Endothelial cell (in vitro differentiated cells): ENCODE results near the gene DPP8. TPM values are rescaled to one million over a fixed set of nuclear protein-coding genes. Genes with fewer than 3 reads are reported as not detected.

Source experiments
- DNase-seq: peaks from one replicate; pipeline ENCODE4 v3.0.0; 2021; ENCODE audit warnings: low spot score
- H3K27ac Mint-ChIP-seq: one replicate; pipeline ENCODE4 v1.8.0; 2021; ENCODE audit warnings: mixed read lengths, inconsistent platforms; ENCODE audit not compliant: unreplicated experiment
- H3K27me3 Mint-ChIP-seq: one replicate; pipeline ENCODE4 v1.8.0; 2021; ENCODE audit warnings: mild to moderate bottlenecking, moderate library complexity, mixed read lengths, inconsistent platforms; ENCODE audit not compliant: unreplicated experiment
- H3K36me3 Mint-ChIP-seq: one replicate; pipeline ENCODE4 v1.8.0; 2021; ENCODE audit warnings: mild to moderate bottlenecking, low read depth, mixed read lengths, inconsistent platforms; ENCODE audit not compliant: unreplicated experiment
- H3K4me1 Mint-ChIP-seq: one replicate; pipeline ENCODE4 v1.8.0; 2021; ENCODE audit warnings: mild to moderate bottlenecking, mixed read lengths, inconsistent platforms; ENCODE audit not compliant: unreplicated experiment
- H3K4me3 Mint-ChIP-seq: one replicate; pipeline ENCODE4 v1.8.0; 2021; ENCODE audit warnings: mild to moderate bottlenecking, mixed read lengths, inconsistent platforms; ENCODE audit not compliant: unreplicated experiment
- H3K9me3 Mint-ChIP-seq: one replicate; pipeline ENCODE4 v1.8.0; 2021; ENCODE audit warnings: mixed read lengths, inconsistent platforms; ENCODE audit not compliant: unreplicated experiment
- total RNA-seq: library from RNA; stranded (reverse); fragmentation: NEBNext Ultra II Directional; extraction: Animal tissue kit (Norgen Biotek cat#: 25700); gene quantifications from one replicate; pipeline ENCODE4 v1.2.1, GENCODE V29; 2021; ENCODE audit not compliant: unreplicated experiment
- TF ChIP-seq, protein P1 (sequence below): fragments of 200-600 bp; sonication (generic); IDR thresholded peaks from one replicate; pipeline ENCODE4 v1.5.0; 2021; ENCODE audit warnings: antibody characterized with exemption; ENCODE audit not compliant: unreplicated experiment

DPP8 gene
- total RNA-seq, 1 donor from 2014 or later: 36.6 TPM

DNA sequence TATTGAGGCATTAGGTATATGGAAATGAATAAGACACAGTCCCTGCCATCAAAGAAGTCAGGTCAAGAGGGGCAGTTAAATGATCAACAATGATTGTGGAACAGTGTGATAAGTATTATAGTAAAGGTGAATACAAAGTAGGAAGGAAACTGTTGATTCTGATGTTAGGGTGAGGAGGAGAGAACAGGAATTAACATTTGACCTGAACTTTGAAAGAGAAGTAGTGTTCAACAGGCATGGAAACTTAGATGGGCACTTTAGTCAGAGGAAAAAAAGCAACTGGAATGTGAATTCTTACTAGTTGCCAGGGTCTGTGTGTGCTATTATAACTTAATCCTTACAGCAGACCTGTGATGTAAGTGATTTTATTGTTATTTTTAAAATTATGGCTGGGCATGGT lies 30.4 kb upstream of the DPP8 start:
- DNase-seq: no peak
- Mint-ChIP-seq H3K36me3 (no peaks in the 10 kb centered on the region), H3K27me3 (no peaks in the 10 kb centered on the region), H3K4me1 (peaks cover 10% of the 10 kb centered on the region), H3K9me3 (no peaks in the 10 kb centered on the region), H3K4me3 (no peak overlapping the region), H3K27ac (no peak overlapping the region)
- TF ChIP-seq, protein P1, sequence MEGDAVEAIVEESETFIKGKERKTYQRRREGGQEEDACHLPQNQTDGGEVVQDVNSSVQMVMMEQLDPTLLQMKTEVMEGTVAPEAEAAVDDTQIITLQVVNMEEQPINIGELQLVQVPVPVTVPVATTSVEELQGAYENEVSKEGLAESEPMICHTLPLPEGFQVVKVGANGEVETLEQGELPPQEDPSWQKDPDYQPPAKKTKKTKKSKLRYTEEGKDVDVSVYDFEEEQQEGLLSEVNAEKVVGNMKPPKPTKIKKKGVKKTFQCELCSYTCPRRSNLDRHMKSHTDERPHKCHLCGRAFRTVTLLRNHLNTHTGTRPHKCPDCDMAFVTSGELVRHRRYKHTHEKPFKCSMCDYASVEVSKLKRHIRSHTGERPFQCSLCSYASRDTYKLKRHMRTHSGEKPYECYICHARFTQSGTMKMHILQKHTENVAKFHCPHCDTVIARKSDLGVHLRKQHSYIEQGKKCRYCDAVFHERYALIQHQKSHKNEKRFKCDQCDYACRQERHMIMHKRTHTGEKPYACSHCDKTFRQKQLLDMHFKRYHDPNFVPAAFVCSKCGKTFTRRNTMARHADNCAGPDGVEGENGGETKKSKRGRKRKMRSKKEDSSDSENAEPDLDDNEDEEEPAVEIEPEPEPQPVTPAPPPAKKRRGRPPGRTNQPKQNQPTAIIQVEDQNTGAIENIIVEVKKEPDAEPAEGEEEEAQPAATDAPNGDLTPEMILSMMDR: no peak

GRCh38 chr15:65541231-65541820 lies 23.8 kb upstream of the DPP8 start:
- TF ChIP-seq, protein P1: no peak
- H3K4me3 Mint-ChIP-seq: no peak overlapping the region
- H3K27me3 Mint-ChIP-seq: no peaks in the 10 kb centered on the region
- no peak for DNase-seq
- H3K36me3 Mint-ChIP-seq: no peaks in the 10 kb centered on the region
- no peaks in the 10 kb centered on the region for H3K9me3 Mint-ChIP-seq
- peak overlapping the region; percentile 13 for H3K27ac Mint-ChIP-seq
- H3K4me1 Mint-ChIP-seq: no peaks in the 10 kb centered on the region

GRCh38 chr15:65540314-65540713 lies 22.8 kb upstream of the DPP8 start:
- Mint-ChIP-seq H3K4me1 (no peaks in the 10 kb centered on the region), H3K27me3 (no peaks in the 10 kb centered on the region), H3K36me3 (no peaks in the 10 kb centered on the region), H3K4me3 (no peak overlapping the region), H3K27ac (no peak overlapping the region), H3K9me3 (no peaks in the 10 kb centered on the region)
- TF ChIP-seq, protein P1: no peak
- no peak for DNase-seq

GRCh38 chr15:65535192-65535591 lies 17.7 kb upstream of the DPP8 start:
- no peaks in the 10 kb centered on the region for H3K36me3 Mint-ChIP-seq
- TF ChIP-seq, protein P1: no peak
- no peak overlapping the region for H3K4me3 Mint-ChIP-seq
- peaks cover 15% of the 10 kb centered on the region for H3K4me1 Mint-ChIP-seq
- H3K27ac Mint-ChIP-seq: no peak overlapping the region
- DNase-seq: no peak
- no peaks in the 10 kb centered on the region for H3K9me3 Mint-ChIP-seq
- H3K27me3 Mint-ChIP-seq: no peaks in the 10 kb centered on the region

DNA sequence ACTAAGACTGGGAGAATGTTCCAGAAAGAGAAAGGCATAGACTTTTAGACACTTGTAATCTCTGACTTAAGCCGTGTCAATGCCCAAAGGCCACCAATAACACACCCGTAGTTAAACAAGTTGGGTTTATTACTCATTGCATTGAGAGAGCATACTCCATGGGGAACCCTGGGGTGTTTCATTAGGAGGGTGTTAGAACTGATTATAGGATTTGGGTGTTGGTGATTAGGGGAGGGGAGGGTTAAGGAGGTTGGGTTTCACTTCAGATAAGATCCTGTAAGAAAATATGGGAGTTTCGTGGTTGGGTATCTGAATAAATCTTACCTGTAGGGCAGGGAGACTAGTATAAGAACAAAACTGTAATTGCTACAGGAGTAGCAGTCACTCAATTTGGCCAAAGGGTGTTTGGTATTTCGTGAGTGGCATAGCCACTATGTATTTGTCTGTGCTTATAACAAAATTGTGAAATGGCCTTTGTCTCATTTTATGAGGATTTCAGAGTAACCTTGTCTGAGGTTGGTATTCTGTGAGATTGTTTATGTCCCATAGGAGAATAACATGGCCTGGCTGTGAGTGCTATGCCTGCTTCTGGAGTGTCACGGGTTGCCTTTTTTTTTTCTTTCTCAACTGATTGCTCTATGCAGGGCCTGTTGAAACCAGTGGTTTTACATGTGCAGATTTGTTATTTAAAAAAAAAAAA lies 15.7 kb upstream of the DPP8 start:
- DNase-seq: no peak
- H3K9me3 Mint-ChIP-seq: no peaks in the 10 kb centered on the region
- H3K4me1 Mint-ChIP-seq: peaks cover 19% of the 10 kb centered on the region
- TF ChIP-seq, protein P1: no peak
- no peaks in the 10 kb centered on the region for H3K36me3 Mint-ChIP-seq
- no peak overlapping the region for H3K4me3 Mint-ChIP-seq
- peaks cover 2% of the 10 kb centered on the region for H3K27me3 Mint-ChIP-seq
- H3K27ac Mint-ChIP-seq: no peak overlapping the region
